Measurements from ENCODE around the gene TMEM51.

Gene TMEM51

DNA sequence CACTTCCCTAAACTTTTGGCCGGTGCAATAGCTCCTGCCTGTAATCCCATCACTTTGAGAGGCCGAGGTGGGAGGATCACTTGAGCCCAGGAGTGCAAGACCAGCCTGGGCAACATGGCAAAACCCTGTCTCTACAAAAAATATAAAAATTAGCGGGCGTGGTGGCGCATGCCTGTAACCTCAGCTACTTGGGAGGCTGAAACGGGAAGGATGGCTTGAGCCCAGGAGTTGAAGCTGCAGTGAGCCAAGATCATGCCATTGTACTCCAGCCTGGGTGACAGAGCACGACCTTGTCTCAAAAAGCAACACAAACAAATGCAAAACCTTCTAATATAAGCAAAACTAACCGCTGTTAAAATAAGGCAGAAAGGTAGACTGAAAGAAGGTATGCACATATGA, 25.9 kb downstream of the TMEM51 start:
- TF ChIP-seq, protein P1, sequence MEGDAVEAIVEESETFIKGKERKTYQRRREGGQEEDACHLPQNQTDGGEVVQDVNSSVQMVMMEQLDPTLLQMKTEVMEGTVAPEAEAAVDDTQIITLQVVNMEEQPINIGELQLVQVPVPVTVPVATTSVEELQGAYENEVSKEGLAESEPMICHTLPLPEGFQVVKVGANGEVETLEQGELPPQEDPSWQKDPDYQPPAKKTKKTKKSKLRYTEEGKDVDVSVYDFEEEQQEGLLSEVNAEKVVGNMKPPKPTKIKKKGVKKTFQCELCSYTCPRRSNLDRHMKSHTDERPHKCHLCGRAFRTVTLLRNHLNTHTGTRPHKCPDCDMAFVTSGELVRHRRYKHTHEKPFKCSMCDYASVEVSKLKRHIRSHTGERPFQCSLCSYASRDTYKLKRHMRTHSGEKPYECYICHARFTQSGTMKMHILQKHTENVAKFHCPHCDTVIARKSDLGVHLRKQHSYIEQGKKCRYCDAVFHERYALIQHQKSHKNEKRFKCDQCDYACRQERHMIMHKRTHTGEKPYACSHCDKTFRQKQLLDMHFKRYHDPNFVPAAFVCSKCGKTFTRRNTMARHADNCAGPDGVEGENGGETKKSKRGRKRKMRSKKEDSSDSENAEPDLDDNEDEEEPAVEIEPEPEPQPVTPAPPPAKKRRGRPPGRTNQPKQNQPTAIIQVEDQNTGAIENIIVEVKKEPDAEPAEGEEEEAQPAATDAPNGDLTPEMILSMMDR (IDR thresholded peaks at IDR 0.05; ENCODE audit: low read depth, low read length) = no peak
- no peak overlapping the region for H3K4me3 ChIP-seq (ENCODE audit: low read depth, low read length)

DNA sequence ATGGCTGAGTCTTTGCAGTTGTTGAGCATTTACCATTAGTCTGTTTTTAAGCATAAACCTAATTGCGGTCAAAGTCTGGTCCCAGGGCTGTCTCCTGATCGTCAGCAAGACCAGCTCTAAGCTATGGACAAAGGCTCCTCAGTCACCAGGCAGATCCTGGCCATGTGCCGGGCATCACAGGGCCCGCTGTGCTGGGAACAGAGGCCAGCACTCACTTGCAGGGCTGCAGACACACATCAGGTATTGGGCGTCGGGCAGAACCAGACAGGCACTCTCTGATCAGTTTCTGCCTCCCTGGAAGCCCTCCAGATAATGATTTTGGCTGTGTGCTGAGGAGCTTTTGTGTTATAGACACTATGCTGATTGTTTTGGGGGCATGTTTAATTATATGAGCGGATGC, 26.6 kb downstream of the TMEM51 start:
- TF ChIP-seq, protein P1 (IDR thresholded peaks at IDR 0.05; ENCODE audit: low read depth, low read length) = no peak
- no peak overlapping the region for H3K4me3 ChIP-seq (ENCODE audit: low read depth, low read length)

GRCh38 chr1:15180945-15181523, 27.5 kb downstream of the TMEM51 start:
- TF ChIP-seq, protein P1 (IDR thresholded peaks at IDR 0.05; ENCODE audit: low read depth, low read length) = no peak
- no peak overlapping the region for H3K4me3 ChIP-seq (ENCODE audit: low read depth, low read length)

DNA sequence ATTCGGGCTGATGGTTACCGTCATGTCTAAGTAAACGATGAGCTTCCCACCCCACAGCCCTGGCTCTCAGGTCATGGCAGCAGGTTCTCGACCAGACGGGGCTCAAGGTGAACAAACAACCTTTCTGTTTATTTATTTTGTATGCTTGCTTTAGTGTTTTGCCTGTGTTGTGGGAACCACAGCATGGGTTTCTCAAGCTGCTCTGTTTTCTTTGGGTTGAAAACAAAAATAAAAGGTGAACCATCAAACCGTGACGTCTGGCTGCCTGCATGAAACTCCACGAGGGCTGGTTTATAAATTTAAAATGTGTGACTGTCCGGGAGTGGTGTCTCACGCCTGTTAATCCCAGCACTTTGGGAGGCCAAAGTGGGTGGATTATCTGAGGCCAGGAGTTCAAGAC, 28.0 kb downstream of the TMEM51 start:
- H3K4me3 ChIP-seq (ENCODE audit: low read depth, low read length) = no peak overlapping the region
- TF ChIP-seq, protein P1 (IDR thresholded peaks at IDR 0.05; ENCODE audit: low read depth, low read length) = no peak

DNA sequence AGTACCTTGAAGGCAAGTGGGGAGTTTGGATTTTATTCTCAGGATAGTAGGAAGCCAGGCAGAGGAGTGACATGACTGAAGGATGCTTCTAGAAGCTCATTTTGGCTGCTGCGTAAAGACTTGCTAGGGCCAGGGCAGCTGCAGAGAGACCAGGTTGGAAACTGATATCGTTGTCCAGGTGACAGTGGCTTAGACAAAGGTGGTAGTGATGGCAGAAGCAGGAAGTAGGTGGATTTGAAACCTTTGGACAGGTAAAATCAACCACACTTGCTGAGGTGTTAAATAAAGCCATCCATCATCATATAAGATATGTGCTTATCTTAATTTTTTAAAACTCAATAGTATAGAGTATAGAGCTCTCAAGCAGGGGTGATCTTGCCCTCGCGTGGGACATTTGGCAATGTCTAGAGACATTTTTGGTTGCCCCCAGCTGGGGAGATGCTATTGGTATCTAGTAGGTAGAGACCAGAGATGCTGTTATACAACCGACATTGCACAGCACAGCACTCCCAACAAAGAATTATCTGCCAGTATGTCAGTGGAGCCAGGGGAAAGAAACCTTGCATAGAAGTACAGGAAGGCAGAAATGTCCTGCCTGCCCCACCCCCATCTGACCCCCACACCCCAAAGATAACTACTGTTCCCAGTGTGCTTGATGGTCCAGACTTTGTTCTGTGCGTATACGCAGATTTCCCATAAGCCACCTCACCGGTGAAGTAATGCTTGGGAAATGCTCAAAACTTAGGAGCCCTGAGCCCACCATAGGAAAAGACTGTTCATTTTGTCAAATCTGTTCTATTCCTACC, 31.1 kb downstream of the TMEM51 start:
- H3K4me3 ChIP-seq (ENCODE audit: low read depth, low read length) = no peak overlapping the region
- TF ChIP-seq, protein P1 (IDR thresholded peaks at IDR 0.05; ENCODE audit: low read depth, low read length) = no peak

- TF ChIP-seq, protein P1 (IDR thresholded peaks at IDR 0.05; ENCODE audit: low read depth, low read length) = no peak
- no peak overlapping the region for H3K4me3 ChIP-seq (ENCODE audit: low read depth, low read length)
Observed at GRCh38 chr1:15185617-15186016, 32.1 kb downstream of the TMEM51 start.

Data from WI38 (cell line).